ENCODE results near the gene COL4A6. TPM values are rescaled to one million over a fixed set of nuclear protein-coding genes. Genes with fewer than 3 reads are reported as not detected.

The COL4A6 gene
- total and polyA plus RNA-seq, 10 of the 15 experiments (the other 5 are each of a cell fraction or from before 2014, with no cell fraction given): 0.02 to 0.56 (median 0.05) TPM; not detected in 3

DNA sequence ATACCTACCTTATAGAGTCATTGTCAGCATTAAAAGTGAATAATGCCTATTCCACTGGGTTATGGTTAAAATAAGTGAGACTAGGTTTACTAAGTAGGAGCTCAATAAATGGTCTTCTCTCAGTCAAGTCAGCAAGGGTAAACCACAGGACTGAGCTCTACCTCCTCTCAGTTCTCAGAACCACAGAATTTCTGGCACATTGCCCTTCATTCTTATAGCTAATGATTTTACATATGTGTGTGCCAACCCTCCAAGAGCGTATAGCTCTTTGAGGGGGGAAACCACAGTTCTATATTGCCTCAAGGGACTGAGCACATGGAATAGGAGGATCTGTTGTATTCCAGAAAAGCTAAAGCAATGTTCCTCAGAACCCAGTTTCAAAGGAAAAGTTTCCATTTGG lies 221.8 kb downstream of the COL4A6 start:
- Histone ChIP-seq H3K27me3 (replicated peaks in 1 of 2; ENCODE audit: control insufficient read depth in 2 of 2, insufficient read depth in 2 of 2, low read length in 1 of 2) (no peaks in the 10 kb centered on the region; a peak in 1 of 4 replicates), H3K79me2 (ENCODE audit: control insufficient read depth, insufficient read depth, low read length) (no peaks in the 10 kb centered on the region), H3K36me3 (ENCODE audit: control insufficient read depth in 2 of 2, insufficient read depth in 2 of 2, low read length in 1 of 2) (no peaks in the 10 kb centered on the region), H3K9me3 (replicated peaks; ENCODE audit: control insufficient read depth, insufficient read depth, low read length) (no peaks in the 10 kb centered on the region), H2AFZ (ENCODE audit: control insufficient read depth, low read depth, low read length) (no peak overlapping the region), H3K9ac (ENCODE audit: control insufficient read depth, insufficient read depth, low read length) (no peak overlapping the region), H3K27ac (ENCODE audit: control insufficient read depth, insufficient read depth) (no peak overlapping the region), H4K20me1 (ENCODE audit: control insufficient read depth, insufficient read depth) (no peaks in the 10 kb centered on the region), H3K4me2 (ENCODE audit: control insufficient read depth, insufficient read depth) (no peak overlapping the region), H3K4me1 (ENCODE audit: control insufficient read depth, insufficient read depth, low read length) (no peaks in the 10 kb centered on the region), H3K4me3 (no peak overlapping the region)
- FAIRE-seq (no peak), ATAC-seq (no peak), DNase-seq (ENCODE audit: low read depth, low spot score) (no peak)
- in situ Hi-C loops (cut with MboI) (no loop called here), intact Hi-C loops (cut with micrococcal nuclease; ENCODE audit: unreplicated experiment) (no loop called here)
- RAD21 ChIA-PET (ENCODE audit: unreplicated experiment): no interaction called here
- TF ChIP-seq CHD1 (IDR thresholded peaks at IDR 0.05; ENCODE audit: low read depth, low read length): no peak
- TF ChIP-seq SP1 (IDR thresholded peaks at IDR 0.05; ENCODE audit: low read depth, low read length): no peak
- no peak for TF ChIP-seq POU2F2 (IDR thresholded peaks at IDR 0.05; ENCODE audit: borderline replicate concordance, low read depth, low read length)
- TF ChIP-seq YBX1 (IDR thresholded peaks at IDR 0.05): no peak
- TF ChIP-seq HDAC6 (IDR thresholded peaks at IDR 0.05; ENCODE audit: unreplicated experiment): no peak
- no peak for TF ChIP-seq NFXL1 (IDR thresholded peaks at IDR 0.05; ENCODE audit: borderline replicate concordance)
- no peak for TF ChIP-seq ZBTB11 (CRISPR knock-in tag; IDR thresholded peaks at IDR 0.05)
- no peak for TF ChIP-seq SPI1 (IDR thresholded peaks at IDR 0.05; ENCODE audit: borderline replicate concordance, insufficient read depth, low read depth, low read length)
- TF ChIP-seq HDAC2 (IDR thresholded peaks at IDR 0.05): no peak
- CTCF ChIA-PET: interaction anchor here (0.8 to 2.0 kb wide), 5 partner anchors 9 to 196 kb away, joined by 3 to 16 read pairs (median 3); no protein-coding TSS in a partner anchor
- SMC1A ChIA-PET (ENCODE audit: uncharacterized antibody, unreplicated experiment): interaction anchor here (0.9 to 1.0 kb wide), 2 partner anchors 8 to 9 kb away, joined by 3 to 4 read pairs; no protein-coding TSS in a partner anchor
- BruUV-seq (replicated peaks): no TSS peak
- POLR2A ChIA-PET: no interaction called here
- WGBS (ENCODE audit: insufficient coverage, insufficient replicate concordance, low lambda C conversion rate, missing lambda C conversion rate): 0% methylated on average over 1 of the region's 1 CpG
